Transverse colon (tissue), 4 donors: ENCODE results near the gene OTUB2. TPM values are rescaled to one million over a fixed set of nuclear protein-coding genes. Genes with fewer than 3 reads are reported as not detected.
"Not testable (repeated sequence)": the region's sequence is repeated elsewhere in the genome, so short reads cannot be mapped to it uniquely, and the experiment has no call there.

ENCODE experiments used
- DNase-seq: peaks from one replicate; pipeline ENCODE4 v3.0.0-alpha.2; 2019
- H3K27ac ChIP-seq, 4 donors: fragments of 200-600 bp; sonication (generic); 2 replicates each; pipeline ENCODE4 v1.5.1; 2016 to 2018; ENCODE audit warnings: inconsistent platforms in 4 of 4
- H3K27me3 ChIP-seq: fragments of 200-600 bp; sonication (generic); 2 replicates; pipeline ENCODE4 v1.5.1; 2017; ENCODE audit warnings: inconsistent platforms
- H3K36me3 ChIP-seq, 4 donors: fragments of 200-600 bp; sonication (generic); 2 replicates each; pipeline ENCODE4 v1.5.1; 2017 to 2019; ENCODE audit warnings: inconsistent platforms in 4 of 4
- H3K4me1 ChIP-seq, 4 donors: fragments of 200-600 bp; sonication (generic); 2 replicates each; pipeline ENCODE4 v1.5.1; 2017 to 2020; ENCODE audit warnings: inconsistent platforms in 4 of 4
- H3K4me3 ChIP-seq, 4 donors: fragments of 200-600 bp; sonication (generic); 1 replicate in 1 of 4; 2 replicates in 3 of 4; pipeline versions ENCODE4 v1.5.1 to v1.6.1; 2017 to 2019; ENCODE audit warnings: inconsistent platforms in 4 of 4
- H3K9me3 ChIP-seq, 2 donors: fragments of 200-600 bp; sonication (generic); 2 replicates each; pipeline ENCODE4 v1.5.1; 2017 to 2019; ENCODE audit warnings: inconsistent platforms in 2 of 2
- EP300 ChIP-seq: sonication (generic); formaldehyde crosslinking; IDR thresholded peaks from one replicate; pipeline ENCODE4 v1.6.1; 2017; ENCODE audit warnings: antibody characterized with exemption, low read depth
- POLR2A ChIP-seq: fragments of 450-650 bp; IDR thresholded peaks from one replicate; pipeline ENCODE4 v1.6.1; 2016; ENCODE audit warnings: antibody characterized with exemption, mild to moderate bottlenecking, moderate library complexity
- POLR2AphosphoS5 ChIP-seq, 3 donors: sonication (generic); formaldehyde crosslinking; IDR thresholded peaks; one replicate each; pipeline ENCODE4 v1.6.1; 2016; ENCODE audit warnings: antibody characterized with exemption in 3 of 3
- WGBS, 2 donors: methylation state at CpG; one replicate each; pipeline ENCODE4 v1.1.5; 2018; ENCODE audit warnings: low coverage in 1 of 2; 5-methylcytosine and 5-hydroxymethylcytosine counted together
- in situ Hi-C, 4 donors: fragments of 200-750 bp; cut with MboI; loops; one replicate each; pipeline versions ENCODE4 v1.15.0 to v1.15.1; 2017; ENCODE audit warnings: low sequenced_read_pairs in 3 of 4, low pct_ligation_motif_present in 1 of 4, low pct_unique_long_range_greater_than_20kb in 1 of 4
- intact Hi-C: fragments of 100-400 bp; cut with DNase I; formaldehyde crosslinking; loops from one replicate; pipeline ENCODE4 v1.15.1; 2023; ENCODE audit warnings: low total_unique reads
- total RNA-seq, 4 donors: library from RNA; depleted of rRNA; stranded (reverse); fragments of >200 nt; gene quantifications; one replicate each; pipeline ENCODE4 v1.1.0, GENCODE V29; 2016
- TF ChIP-seq, protein P1 (sequence below), 5 experiments: fragments of 200-600 bp in 3 of 5; fragments of 450-650 bp in 2 of 5; sonication (generic) in 3 of 5; IDR thresholded peaks; 1 replicate in 2 of 5; 2 replicates in 3 of 5; pipeline ENCODE4 v1.5.1; 2016 to 2017; ENCODE audit warnings: antibody characterized with exemption in 5 of 5, inconsistent platforms in 3 of 5, mild to moderate bottlenecking in 2 of 5, moderate library complexity in 1 of 5

OTUB2 gene
- total RNA-seq, 4 donors from 2014 or later, result 2.6 to 2.7 TPM; not detected in 2

DNA sequence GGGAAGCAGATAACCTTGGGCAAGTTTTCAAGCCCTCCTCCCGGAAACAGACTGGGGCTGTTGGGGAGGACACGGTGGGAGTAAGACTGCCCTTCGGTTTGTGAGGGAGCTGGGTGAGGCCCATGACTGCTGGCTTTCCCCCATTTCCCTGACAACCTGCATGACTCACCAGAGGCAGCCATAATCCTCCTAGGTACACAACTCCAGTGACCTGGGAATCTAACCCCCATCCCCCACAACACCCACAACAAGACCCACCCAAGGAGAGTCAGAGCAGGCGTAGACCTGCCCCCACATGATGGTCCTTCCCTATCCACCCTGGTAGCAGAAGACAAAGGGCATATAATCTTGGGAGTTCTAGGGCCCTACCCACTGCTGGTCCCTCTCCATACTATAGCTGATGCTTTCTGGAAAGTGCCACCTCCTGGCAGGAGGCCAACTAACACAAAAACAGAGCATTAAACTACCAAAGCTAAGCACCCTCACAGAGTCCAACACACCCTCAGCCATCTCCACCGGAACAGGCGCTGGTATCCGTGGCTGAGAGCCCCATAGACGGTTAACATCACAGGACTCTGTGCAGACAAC, 40.0 kb downstream of the OTUB2 start:
- peaks cover 20 to 67% (median 33%) of the 10 kb centered on the region in 4 donors for H3K4me1 ChIP-seq
- peaks cover 0 to 12% of the 10 kb centered on the region in 2 donors for H3K9me3 ChIP-seq
- H3K36me3 ChIP-seq, result peaks cover 0 to 11% (median 4%) of the 10 kb centered on the region in 4 donors
- intact Hi-C loops (no loop called here), in situ Hi-C loops (no loop called here)
- H3K27ac ChIP-seq, result peak overlapping the region; percentile 34 to 82 (median 74)
- DNase-seq, result peak; percentile 73
- TF ChIP-seq, protein P1, sequence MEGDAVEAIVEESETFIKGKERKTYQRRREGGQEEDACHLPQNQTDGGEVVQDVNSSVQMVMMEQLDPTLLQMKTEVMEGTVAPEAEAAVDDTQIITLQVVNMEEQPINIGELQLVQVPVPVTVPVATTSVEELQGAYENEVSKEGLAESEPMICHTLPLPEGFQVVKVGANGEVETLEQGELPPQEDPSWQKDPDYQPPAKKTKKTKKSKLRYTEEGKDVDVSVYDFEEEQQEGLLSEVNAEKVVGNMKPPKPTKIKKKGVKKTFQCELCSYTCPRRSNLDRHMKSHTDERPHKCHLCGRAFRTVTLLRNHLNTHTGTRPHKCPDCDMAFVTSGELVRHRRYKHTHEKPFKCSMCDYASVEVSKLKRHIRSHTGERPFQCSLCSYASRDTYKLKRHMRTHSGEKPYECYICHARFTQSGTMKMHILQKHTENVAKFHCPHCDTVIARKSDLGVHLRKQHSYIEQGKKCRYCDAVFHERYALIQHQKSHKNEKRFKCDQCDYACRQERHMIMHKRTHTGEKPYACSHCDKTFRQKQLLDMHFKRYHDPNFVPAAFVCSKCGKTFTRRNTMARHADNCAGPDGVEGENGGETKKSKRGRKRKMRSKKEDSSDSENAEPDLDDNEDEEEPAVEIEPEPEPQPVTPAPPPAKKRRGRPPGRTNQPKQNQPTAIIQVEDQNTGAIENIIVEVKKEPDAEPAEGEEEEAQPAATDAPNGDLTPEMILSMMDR (IDR thresholded peaks at IDR 0.05), result no peak
- TF ChIP-seq POLR2AphosphoS5 (IDR thresholded peaks at IDR 0.05), result peak in 1 of 3 donors; percentile 51
- TF ChIP-seq POLR2A, result peak; percentile 8
- peak overlapping the region in 1 of 4 donors; percentile 2 for H3K4me3 ChIP-seq
- WGBS, 2 donors, result 35% methylated on average over 8 of the region's 8 CpGs; no CpG with 5 or more reads in 1 of the 2 donors
- H3K27me3 ChIP-seq, result no peaks in the 10 kb centered on the region

DNA sequence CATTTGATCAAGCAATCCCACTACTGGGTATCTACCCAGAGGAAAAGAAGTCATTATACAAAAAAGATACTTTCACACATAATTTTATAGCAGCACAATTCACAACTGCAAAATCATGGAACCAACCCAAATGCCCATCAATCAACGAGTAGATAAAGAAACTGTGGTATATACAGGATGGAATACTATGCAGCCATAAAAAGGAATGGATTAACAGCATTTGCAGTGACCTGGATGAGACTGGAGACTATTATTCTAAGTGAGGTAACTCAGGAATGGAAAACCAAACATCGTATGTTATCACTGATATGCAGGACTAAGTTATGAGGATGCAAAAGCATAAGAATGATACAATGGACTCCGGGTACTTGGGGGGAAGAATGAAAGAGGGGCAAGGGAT, 45.9 kb downstream of the OTUB2 start:
- DNase-seq, H3K27me3 ChIP-seq, in situ Hi-C loops, intact Hi-C loops, H3K27ac ChIP-seq, H3K4me3 ChIP-seq: not testable (repeated sequence)
- WGBS, 2 donors, result 89 to 93% methylated on average over 3 of the region's 3 CpGs
- Histone ChIP-seq H3K9me3 (peaks cover 5 to 27% of the 10 kb centered on the region in 2 donors), H3K36me3 (peaks cover 0 to 23% (median 2%) of the 10 kb centered on the region in 4 donors), H3K4me1 (peaks cover 2 to 39% (median 11%) of the 10 kb centered on the region in 4 donors)

DNA sequence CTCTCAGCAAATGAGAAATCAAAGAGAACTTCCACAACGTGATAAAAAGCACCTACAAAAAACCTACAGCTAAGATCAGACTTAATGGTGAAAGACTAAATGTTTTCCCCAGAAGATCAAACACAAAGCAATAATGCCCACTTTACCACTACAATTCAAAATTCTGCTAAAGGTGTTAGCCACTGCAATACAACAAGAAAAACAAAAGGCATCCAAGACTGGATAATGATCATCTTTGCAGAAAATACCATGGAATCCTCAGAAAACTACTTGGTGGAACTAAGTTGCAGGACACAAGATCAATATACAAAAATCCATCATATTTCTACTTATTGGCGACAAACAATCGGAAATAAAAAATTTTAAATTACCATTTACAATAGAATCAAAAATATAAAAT, 48.4 kb downstream of the OTUB2 start:
- in situ Hi-C loops, result no loop called here
- Histone ChIP-seq H3K27ac (no peak overlapping the region), H3K9me3 (peaks cover 5 to 23% of the 10 kb centered on the region in 2 donors), H3K27me3 (no peaks in the 10 kb centered on the region), H3K4me1 (peaks cover 11 to 52% (median 26%) of the 10 kb centered on the region in 4 donors), H3K36me3 (peaks cover 0 to 23% (median 5%) of the 10 kb centered on the region in 4 donors), H3K4me3 (no peak overlapping the region)
- no peak for DNase-seq
- intact Hi-C loops, result no loop called here
- 88 to 95% methylated on average over 3 of the region's 3 CpGs for WGBS, 2 donors
- TF ChIP-seq, protein P1 (IDR thresholded peaks at IDR 0.05), result no peak
- TF ChIP-seq POLR2A, result no peak
- TF ChIP-seq POLR2AphosphoS5 (IDR thresholded peaks at IDR 0.05), result no peak
- TF ChIP-seq EP300, result no peak

DNA sequence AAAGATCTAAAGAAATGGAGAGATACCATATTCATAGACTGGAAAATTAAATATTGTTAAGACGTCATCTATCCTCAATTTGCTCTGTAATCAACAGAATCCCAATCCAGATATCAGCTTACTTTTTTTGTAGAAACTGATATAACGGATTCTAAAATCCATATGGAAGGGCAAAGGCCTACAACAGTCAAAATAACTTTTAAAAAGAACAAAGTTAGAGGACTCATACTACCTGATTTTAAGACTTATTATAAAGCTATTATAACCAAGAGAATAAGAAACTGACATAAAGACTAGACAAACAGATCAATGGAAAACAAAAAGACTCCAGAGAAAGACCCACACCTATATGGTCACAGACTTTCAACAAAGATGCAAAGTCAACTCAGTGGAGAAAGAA, 48.9 kb downstream of the OTUB2 start:
- WGBS, 2 donors, result 95 to 96% methylated on average over 2 of the region's 2 CpGs
- Histone ChIP-seq H3K27ac (no peak overlapping the region), H3K36me3 (peaks cover 0 to 23% (median 5%) of the 10 kb centered on the region in 4 donors), H3K4me1 (peaks cover 11 to 53% (median 28%) of the 10 kb centered on the region in 4 donors), H3K27me3 (no peaks in the 10 kb centered on the region), H3K4me3 (no peak overlapping the region), H3K9me3 (peaks cover 5 to 18% of the 10 kb centered on the region in 2 donors)
- no peak for TF ChIP-seq EP300
- TF ChIP-seq, protein P1 (IDR thresholded peaks at IDR 0.05), result no peak
- TF ChIP-seq POLR2A, result no peak
- TF ChIP-seq POLR2AphosphoS5 (IDR thresholded peaks at IDR 0.05), result no peak
- intact Hi-C loops (no loop called here), in situ Hi-C loops (no loop called here)
- no peak for DNase-seq
